Renal pelvis (tissue), 3 donors: ENCODE results near the gene KRTAP10-7. TPM values are rescaled to one million over a fixed set of nuclear protein-coding genes. Genes with fewer than 3 reads are reported as not detected.

ENCODE experiments used
- polyA plus RNA-seq, 3 donors: library from polyadenylated mRNA; unstranded; fragments of 120-200 nt; gene quantifications; one replicate each; pipeline ENCODE4 v1.2.1, GENCODE V29; 2013; ENCODE audit not compliant: insufficient read length in 3 of 3

The KRTAP10-7 gene
- polyA plus RNA-seq, 3 donors: not detected

Other genes with a start within 250 kb of the KRTAP10-7 start
- 1 to 10 TPM in 2 of 3 donors, under 1 TPM in 1; 0.98 to 1.3 (median 1.2) TPM for gene TRPM2, start 247.0 kb upstream of the KRTAP10-7 start, polyA plus RNA-seq
- gene LRRC3, start 145.1 kb upstream of the KRTAP10-7 start, polyA plus RNA-seq: 1 to 10 TPM; 4.6 to 5.6 (median 5.2) TPM
- gene KRTAP10-1, start 60.4 kb upstream of the KRTAP10-7 start, polyA plus RNA-seq: not detected
- gene KRTAP10-2, start 49.1 kb upstream of the KRTAP10-7 start, polyA plus RNA-seq: not detected
- not detected for gene KRTAP10-3, start 41.8 kb upstream of the KRTAP10-7 start, polyA plus RNA-seq
- not detected for gene KRTAP10-4, start 26.9 kb upstream of the KRTAP10-7 start, polyA plus RNA-seq
- gene KRTAP10-5, start 20.0 kb upstream of the KRTAP10-7 start, polyA plus RNA-seq: not detected
- gene KRTAP10-6, start 8.1 kb upstream of the KRTAP10-7 start, polyA plus RNA-seq: not detected
- not detected for gene KRTAP10-8, start 11.5 kb downstream of the KRTAP10-7 start, polyA plus RNA-seq
- gene KRTAP10-9, start 26.5 kb downstream of the KRTAP10-7 start, polyA plus RNA-seq: not detected
- gene KRTAP10-10, start 36.8 kb downstream of the KRTAP10-7 start, polyA plus RNA-seq: not detected
- gene KRTAP10-11, start 45.8 kb downstream of the KRTAP10-7 start, polyA plus RNA-seq: not detected
- gene KRTAP12-4, start 54.1 kb downstream of the KRTAP10-7 start, polyA plus RNA-seq: not detected
- not detected for gene KRTAP12-3, start 57.3 kb downstream of the KRTAP10-7 start, polyA plus RNA-seq
- not detected for gene KRTAP12-2, start 66.3 kb downstream of the KRTAP10-7 start, polyA plus RNA-seq
- not detected for gene KRTAP12-1, start 81.6 kb downstream of the KRTAP10-7 start, polyA plus RNA-seq
- gene KRTAP10-12, start 96.6 kb downstream of the KRTAP10-7 start, polyA plus RNA-seq: not detected
- 1 to 10 TPM in 2 of 3 donors, under 1 TPM in 1; 0.95 to 1.1 (median 1.0) TPM for gene TSPEAR, start 111.0 kb downstream of the KRTAP10-7 start, polyA plus RNA-seq
- 100 to 1,000 TPM in 2 of 3 donors, 10 to 100 TPM in 1; 63.5 to 144 (median 125) TPM for gene UBE2G2, start 201.2 kb downstream of the KRTAP10-7 start, polyA plus RNA-seq
- 100 to 1,000 TPM; 101 to 116 (median 106) TPM for gene SUMO3, start 217.5 kb downstream of the KRTAP10-7 start, polyA plus RNA-seq